Measurements from ENCODE around the gene KIAA1210. TPM values are rescaled to one million over a fixed set of nuclear protein-coding genes. Genes with fewer than 3 reads are reported as not detected.

Gene KIAA1210
- polyA plus RNA-seq, 1 experiment = not detected

DNA sequence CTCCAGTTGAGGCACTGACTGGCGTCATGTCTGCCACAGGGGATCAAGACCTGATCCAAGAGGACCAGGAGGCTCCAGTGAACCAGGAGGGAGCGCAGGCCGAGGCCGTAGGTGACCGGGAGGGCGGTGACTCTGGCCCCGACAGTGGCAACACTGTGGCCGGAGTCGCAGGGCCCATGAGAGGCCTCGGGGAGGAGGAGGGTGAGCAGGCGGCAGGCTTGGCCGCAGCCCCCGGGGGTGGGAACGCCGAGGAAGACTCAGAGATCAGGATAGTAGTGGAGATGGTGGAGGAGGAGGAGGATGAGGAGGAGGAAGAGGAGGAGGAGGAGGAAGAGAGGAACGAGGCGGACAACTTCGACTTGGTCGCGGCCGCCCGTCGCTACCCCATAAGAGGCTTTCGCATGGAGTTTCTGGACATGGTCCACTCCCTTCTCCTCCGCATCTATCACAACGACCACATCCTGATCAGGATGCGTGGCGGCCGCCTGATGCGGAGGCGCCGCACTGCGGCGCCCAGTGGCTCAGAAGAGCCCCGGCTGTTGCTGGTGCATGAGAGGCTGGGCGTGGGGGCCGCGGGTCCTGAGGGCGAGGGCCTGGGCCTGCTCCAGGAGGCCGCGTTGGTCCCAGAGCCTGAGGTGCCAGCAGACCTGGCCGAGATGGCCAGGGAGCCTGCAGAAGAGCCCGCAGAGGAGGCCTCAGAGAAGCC, 54.3 kb downstream of the KIAA1210 start:
- H3K4me3 ChIP-seq (ENCODE audit: low read depth, low read length) = no peak overlapping the region
- ChIA-PET CTCF (no interaction called here), POLR2A (no interaction called here)
- TF ChIP-seq, protein P1, sequence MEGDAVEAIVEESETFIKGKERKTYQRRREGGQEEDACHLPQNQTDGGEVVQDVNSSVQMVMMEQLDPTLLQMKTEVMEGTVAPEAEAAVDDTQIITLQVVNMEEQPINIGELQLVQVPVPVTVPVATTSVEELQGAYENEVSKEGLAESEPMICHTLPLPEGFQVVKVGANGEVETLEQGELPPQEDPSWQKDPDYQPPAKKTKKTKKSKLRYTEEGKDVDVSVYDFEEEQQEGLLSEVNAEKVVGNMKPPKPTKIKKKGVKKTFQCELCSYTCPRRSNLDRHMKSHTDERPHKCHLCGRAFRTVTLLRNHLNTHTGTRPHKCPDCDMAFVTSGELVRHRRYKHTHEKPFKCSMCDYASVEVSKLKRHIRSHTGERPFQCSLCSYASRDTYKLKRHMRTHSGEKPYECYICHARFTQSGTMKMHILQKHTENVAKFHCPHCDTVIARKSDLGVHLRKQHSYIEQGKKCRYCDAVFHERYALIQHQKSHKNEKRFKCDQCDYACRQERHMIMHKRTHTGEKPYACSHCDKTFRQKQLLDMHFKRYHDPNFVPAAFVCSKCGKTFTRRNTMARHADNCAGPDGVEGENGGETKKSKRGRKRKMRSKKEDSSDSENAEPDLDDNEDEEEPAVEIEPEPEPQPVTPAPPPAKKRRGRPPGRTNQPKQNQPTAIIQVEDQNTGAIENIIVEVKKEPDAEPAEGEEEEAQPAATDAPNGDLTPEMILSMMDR (IDR thresholded peaks at IDR 0.05; ENCODE audit: low read depth, low read length) = no peak
- H3K27ac ChIP-seq (ENCODE audit: low read depth, low read length) = no peak overlapping the region
- no peak for DNase-seq (ENCODE audit: low read depth, low spot score)
- H3K9me3 ChIP-seq (ENCODE audit: control insufficient read depth, insufficient read depth, low read length) = no peaks in the 10 kb centered on the region
- H3K27me3 ChIP-seq (ENCODE audit: control insufficient read depth, insufficient read depth, low read length) = no peaks in the 10 kb centered on the region

- no peak for DNase-seq (ENCODE audit: low read depth, low spot score)
- H3K4me3 ChIP-seq (ENCODE audit: low read depth, low read length) = no peak within 1 kb of the TSS
- H3K27ac ChIP-seq (ENCODE audit: low read depth, low read length) = no peak within 1 kb of the TSS
- ChIA-PET CTCF (no interaction called here), POLR2A (no interaction called here)
- TF ChIP-seq, protein P1 (IDR thresholded peaks at IDR 0.05; ENCODE audit: low read depth, low read length) = no peak
- H3K9me3 ChIP-seq (ENCODE audit: control insufficient read depth, insufficient read depth, low read length) = no peaks in the 10 kb centered on the region
- no peaks in the 10 kb centered on the region for H3K27me3 ChIP-seq (ENCODE audit: control insufficient read depth, insufficient read depth, low read length)
Observed at GRCh38 chrX:119072744-119073143, 54.9 kb downstream of the KIAA1210 start, which contains the start of gene CT47C1. CT47C1 (plus strand) TSS chrX:119072993; CDS start chrX:119073226, 233 bp downstream.

GRCh38 chrX:119071381-119071780, 56.2 kb downstream of the KIAA1210 start:
- CTCF ChIA-PET = interaction anchor here (0.7 kb wide), 1 partner anchor 66 kb away, joined by 4 read pairs; no protein-coding TSS in a partner anchor
- DNase-seq (ENCODE audit: low read depth, low spot score) = no peak
- TF ChIP-seq, protein P1 (IDR thresholded peaks at IDR 0.05; ENCODE audit: low read depth, low read length) = no peak
- Histone ChIP-seq H3K27ac (ENCODE audit: low read depth, low read length) (no peak overlapping the region), H3K4me3 (ENCODE audit: low read depth, low read length) (no peak overlapping the region), H3K9me3 (ENCODE audit: control insufficient read depth, insufficient read depth, low read length) (no peaks in the 10 kb centered on the region), H3K27me3 (ENCODE audit: control insufficient read depth, insufficient read depth, low read length) (no peaks in the 10 kb centered on the region)
- POLR2A ChIA-PET = no interaction called here

- ChIA-PET POLR2A (no interaction called here), CTCF (no interaction called here)
- TF ChIP-seq, protein P1 (IDR thresholded peaks at IDR 0.05; ENCODE audit: low read depth, low read length) = no peak
- H3K27ac ChIP-seq (ENCODE audit: low read depth, low read length) = no peak overlapping the region
- no peak for DNase-seq (ENCODE audit: low read depth, low spot score)
- no peak overlapping the region for H3K4me3 ChIP-seq (ENCODE audit: low read depth, low read length)
- no peaks in the 10 kb centered on the region for H3K27me3 ChIP-seq (ENCODE audit: control insufficient read depth, insufficient read depth, low read length)
- H3K9me3 ChIP-seq (ENCODE audit: control insufficient read depth, insufficient read depth, low read length) = no peaks in the 10 kb centered on the region
Observed at GRCh38 chrX:119069762-119070161, 57.9 kb downstream of the KIAA1210 start.

DNA sequence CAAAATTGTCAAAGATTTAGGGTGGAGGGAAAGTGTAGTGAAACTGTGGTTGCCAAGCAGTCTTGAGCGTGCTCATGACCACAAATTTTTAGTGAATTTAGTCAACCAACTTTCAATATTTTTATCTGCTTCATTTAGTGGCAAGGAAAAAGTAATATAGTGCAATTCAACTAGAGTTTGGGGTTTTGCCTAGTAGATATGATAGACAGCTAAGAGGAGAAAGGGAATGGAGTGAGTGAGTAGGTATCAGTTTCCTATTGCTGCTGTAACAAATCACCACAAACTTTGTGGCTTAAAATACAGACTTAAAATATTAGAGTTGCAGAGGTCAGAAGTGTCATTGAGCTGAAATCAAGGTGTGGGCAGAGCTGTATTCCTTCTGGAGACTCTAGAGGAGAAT, 58.5 kb downstream of the KIAA1210 start:
- no peaks in the 10 kb centered on the region for H3K9me3 ChIP-seq (ENCODE audit: control insufficient read depth, insufficient read depth, low read length)
- ChIA-PET POLR2A (no interaction called here), CTCF (interaction anchor here (1.3 kb wide), 1 partner anchor 64 kb away, joined by 9 read pairs; no protein-coding TSS in a partner anchor)
- no peak overlapping the region for H3K27ac ChIP-seq (ENCODE audit: low read depth, low read length)
- no peaks in the 10 kb centered on the region for H3K27me3 ChIP-seq (ENCODE audit: control insufficient read depth, insufficient read depth, low read length)
- DNase-seq (ENCODE audit: low read depth, low spot score) = no peak
- H3K4me3 ChIP-seq (ENCODE audit: low read depth, low read length) = no peak overlapping the region
- TF ChIP-seq, protein P1 (IDR thresholded peaks at IDR 0.05; ENCODE audit: low read depth, low read length) = no peak

Data from AG04450 (cell line).